Adrenal gland (tissue), 12 donors: ENCODE results near the gene FSTL5. TPM values are rescaled to one million over a fixed set of nuclear protein-coding genes. Genes with fewer than 3 reads are reported as not detected.

Source experiments
- DNase-seq, 7 donors: peaks; one replicate each; pipeline ENCODE4 v3.0.0-alpha.2; 2019 to 2020
- H3K27ac ChIP-seq, 5 donors: fragments of 200-600 bp; sonication (generic) in 4 of 5; 1 replicate in 3 of 5; 2 replicates in 2 of 5; pipeline versions ENCODE4 v1.5.1 to v1.8.0; 2016 to 2020; ENCODE audit warnings: mild to moderate bottlenecking in 1 of 5
- H3K27me3 ChIP-seq: fragments of 200-600 bp; 2 replicates; pipeline ENCODE4 v1.8.0; 2021
- H3K36me3 ChIP-seq, 2 donors: fragments of 200-600 bp; replicated peaks in 1 of 2; 1 replicate in 1 of 2; 2 replicates in 1 of 2; pipeline versions ENCODE4 v1.5.1 to v1.8.0; 2018 to 2022
- H3K4me1 ChIP-seq, 2 donors: fragments of 200-600 bp; replicated peaks in 1 of 2; 1 replicate in 1 of 2; 2 replicates in 1 of 2; pipeline versions ENCODE4 v1.5.1 to v1.8.0; 2018 to 2021
- H3K4me3 ChIP-seq, 4 donors: fragments of 200-600 bp; sonication (generic) in 3 of 4; one replicate each; pipeline ENCODE4 v1.5.1; 2016 to 2018
- H3K9me3 ChIP-seq, 3 donors: fragments of 200-600 bp; sonication (generic) in 1 of 3; replicated peaks in 1 of 3; 1 replicate in 2 of 3; 2 replicates in 1 of 3; pipeline versions ENCODE4 v1.5.1 to v1.8.0; 2016 to 2021
- CTCF ChIP-seq, 6 experiments: fragments of 450-650 bp in 4 of 6; fragments of 200-600 bp in 2 of 6; sonication (generic) in 1 of 6; IDR thresholded peaks; 1 replicate in 5 of 6; 2 replicates in 1 of 6; pipeline versions ENCODE4 v1.5.1 to v1.8.0; 2016 to 2021; ENCODE audit warnings: antibody characterized with exemption in 6 of 6, mild to moderate bottlenecking in 2 of 6, moderate library complexity in 1 of 6
- POLR2A ChIP-seq, 2 donors: fragments of 450-650 bp; IDR thresholded peaks; one replicate each; pipeline ENCODE4 v1.6.1; 2017; ENCODE audit warnings: antibody characterized with exemption in 2 of 2, mild to moderate bottlenecking in 2 of 2, moderate library complexity in 1 of 2
- WGBS, 4 donors: extraction: QIAGEN DNeasy Blood & Tissue Kit in 2 of 4; methylation state at CpG; one replicate each; pipeline versions ENCODE4 v1.1.5 to v1.1.7; 2013 to 2017; 5-methylcytosine and 5-hydroxymethylcytosine counted together
- intact Hi-C, 2 donors: fragments of 100-400 bp; cut with DNase I; formaldehyde crosslinking; loops; one replicate each; pipeline versions ENCODE4 v1.14.1 to v1.15.0; 2022 to 2023
- polyA plus RNA-seq, 3 donors: library from polyadenylated mRNA; stranded (reverse); fragments of 200-250 nt in 2 of 3; fragments of 350-450 nt in 1 of 3; fragmentation: Illumina TruSeq in 1 of 3; extraction: RNeasy Lipid Tissue Mini Kit (QIAGEN cat#74804) in 1 of 3; gene quantifications; one replicate each; pipeline ENCODE4 v1.2.3, GENCODE V29; 2013 to 2014
- total RNA-seq, 9 donors: library from RNA; depleted of rRNA in 4 of 9; stranded (reverse); fragments of >200 nt in 4 of 9; fragments of 120-200 nt in 1 of 9; fragmentation: NEBNext Ultra II Directional in 1 of 9; extraction: Animal tissue kit (Norgen Biotek cat#: 25700) in 1 of 9; gene quantifications; one replicate each; pipeline versions ENCODE4 v1.1.0 to v1.2.4, GENCODE V29; 2013 to 2023
- donor health status: healthy with polysubstance abuse.
- donor health status: Bipolar disorder and iron deficiency.
- donor health status: DM: yes; HTN: yes; CAD: no.
- donor health status: DM: no; HTN: no; CAD: no.
- donor health status: DM: no; HTN: no; CAD: no.
- donor health status: DM: yes; HTN: yes; CAD: no.

The FSTL5 gene
- total and polyA plus RNA-seq, 12 donors = 0.10 to 7.7 (median 0.64) TPM; not detected in 3

- Histone ChIP-seq H3K36me3 (no peaks in the 10 kb centered on the region), H3K27me3 (no peaks in the 10 kb centered on the region), H3K4me3 (no peak overlapping the region), H3K27ac (no peak overlapping the region), H3K4me1 (no peaks in the 10 kb centered on the region), H3K9me3 (no peaks in the 10 kb centered on the region)
- DNase-seq = no peak
- WGBS, 4 donors = 52 to 62% (median 58%) methylated on average over 1 of the region's 1 CpG
- no peak for TF ChIP-seq CTCF (IDR thresholded peaks at IDR 0.05)
- TF ChIP-seq POLR2A (IDR thresholded peaks at IDR 0.05) = no peak
- intact Hi-C loops = no loop called here
Observed at GRCh38 chr4:162101337-162101736, 62.5 kb downstream of the FSTL5 start.

GRCh38 chr4:162075726-162076125, 88.1 kb downstream of the FSTL5 start:
- DNase-seq = no peak
- Histone ChIP-seq H3K27ac (no peak overlapping the region), H3K9me3 (no peaks in the 10 kb centered on the region), H3K27me3 (no peaks in the 10 kb centered on the region), H3K4me3 (no peak overlapping the region), H3K36me3 (no peaks in the 10 kb centered on the region), H3K4me1 (no peaks in the 10 kb centered on the region)
- intact Hi-C loops = no loop called here
- TF ChIP-seq CTCF (IDR thresholded peaks at IDR 0.05) = no peak
- no peak for TF ChIP-seq POLR2A (IDR thresholded peaks at IDR 0.05)
- WGBS, 4 donors = 66 to 70% (median 68%) methylated on average over 2 of the region's 2 CpGs

GRCh38 chr4:162061214-162061613, 102.6 kb downstream of the FSTL5 start:
- Histone ChIP-seq H3K4me1 (no peaks in the 10 kb centered on the region), H3K36me3 (no peaks in the 10 kb centered on the region), H3K27me3 (no peaks in the 10 kb centered on the region), H3K4me3 (no peak overlapping the region), H3K9me3 (no peaks in the 10 kb centered on the region), H3K27ac (no peak overlapping the region)
- 79 to 91% (median 83%) methylated on average over 2 of the region's 2 CpGs for WGBS, 4 donors
- intact Hi-C loops = no loop called here
- no peak for TF ChIP-seq CTCF (IDR thresholded peaks at IDR 0.05)
- no peak for TF ChIP-seq POLR2A (IDR thresholded peaks at IDR 0.05)
- no peak for DNase-seq

- 48 to 66% (median 57%) methylated on average over 1 of the region's 1 CpG for WGBS, 4 donors
- intact Hi-C loops = no loop called here
- DNase-seq = no peak
Observed at GRCh38 chr4:162059656-162060055, 104.1 kb downstream of the FSTL5 start.

More at GRCh38 chr4:162059656-162060055, 104.1 kb downstream of the FSTL5 start:
- H3K4me3 ChIP-seq = no peak overlapping the region
- H3K27me3 ChIP-seq = no peaks in the 10 kb centered on the region
- H3K4me1 ChIP-seq = no peaks in the 10 kb centered on the region
- no peaks in the 10 kb centered on the region for H3K36me3 ChIP-seq
- no peaks in the 10 kb centered on the region for H3K9me3 ChIP-seq
- TF ChIP-seq POLR2A (IDR thresholded peaks at IDR 0.05) (no peak), CTCF (IDR thresholded peaks at IDR 0.05) (no peak)
- H3K27ac ChIP-seq = no peak overlapping the region
